ENCODE measurements around the gene DPEP1. TPM values are rescaled to one million over a fixed set of nuclear protein-coding genes. Genes with fewer than 3 reads are reported as not detected.

DPEP1 gene
- total and polyA plus RNA-seq, 4 experiments from 2014 or later: not detected

DNA sequence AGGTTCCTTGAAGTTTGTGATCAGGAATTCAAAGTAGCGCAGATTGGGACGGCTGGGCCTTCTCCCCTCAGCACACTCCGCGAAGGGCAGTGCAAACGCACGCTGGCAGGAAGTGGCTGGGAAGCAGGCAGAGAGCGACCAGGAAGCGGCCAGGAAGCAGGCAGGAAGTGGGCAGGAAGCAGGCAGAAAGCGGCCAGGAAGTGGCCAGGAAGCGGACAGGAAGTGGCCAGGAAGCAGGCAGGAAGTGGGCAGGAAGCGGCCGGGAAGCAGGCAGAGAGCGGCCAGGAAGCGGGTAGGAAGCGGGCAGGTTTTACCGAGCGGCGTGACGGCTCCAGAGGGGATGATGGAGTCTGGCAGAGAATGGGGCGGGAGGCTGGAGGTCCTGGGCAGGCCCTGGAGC is 3.2 kb downstream of the DPEP1 start:
- Histone ChIP-seq H3K9me3 (ENCODE audit: control insufficient read depth in 1 of 2, low read length in 2 of 2) (no peaks in the 10 kb centered on the region), H3K4me1 (ENCODE audit: insufficient read depth, low read length) (peaks cover 7% of the 10 kb centered on the region), H3K27ac (ENCODE audit: low read depth, low read length) (no peak overlapping the region), H3K36me3 (ENCODE audit: insufficient read depth, low read length) (no peaks in the 10 kb centered on the region), H3K4me3 (ENCODE audit: low read length in 2 of 2) (no peak overlapping the region), H3K27me3 (ENCODE audit: insufficient read depth, low read length) (no peaks in the 10 kb centered on the region)
- Mint-ChIP-seq H3K27ac (peak overlapping the region; percentile 29 to 95 (median 83)), H3K36me3 (no peaks in the 10 kb centered on the region), H3K4me1 (peaks cover 11 to 17% (median 13%) of the 10 kb centered on the region in 4 donors), H3K4me3 (peak overlapping the region in 1 of 8 donors; percentile 59), H3K9me3 (peaks cover 0 to 7% (median 2%) of the 10 kb centered on the region in 8 donors), H3K27me3 (peaks cover 0 to under 1% of the 10 kb centered on the region in 2 donors)
- ChIA-PET CTCF (ENCODE audit: partially characterized antibody) (no interaction called here), POLR2A (ENCODE audit: partially characterized antibody) (interaction anchor here (1.4 kb wide), 1 partner anchor 55 kb away, joined by 3 read pairs; no protein-coding TSS in a partner anchor)
- peak in 3 of 5 donors; percentile 31 to 42 (median 34) for DNase-seq
- intact Hi-C loops (cut with micrococcal nuclease): no loop called here

DNA sequence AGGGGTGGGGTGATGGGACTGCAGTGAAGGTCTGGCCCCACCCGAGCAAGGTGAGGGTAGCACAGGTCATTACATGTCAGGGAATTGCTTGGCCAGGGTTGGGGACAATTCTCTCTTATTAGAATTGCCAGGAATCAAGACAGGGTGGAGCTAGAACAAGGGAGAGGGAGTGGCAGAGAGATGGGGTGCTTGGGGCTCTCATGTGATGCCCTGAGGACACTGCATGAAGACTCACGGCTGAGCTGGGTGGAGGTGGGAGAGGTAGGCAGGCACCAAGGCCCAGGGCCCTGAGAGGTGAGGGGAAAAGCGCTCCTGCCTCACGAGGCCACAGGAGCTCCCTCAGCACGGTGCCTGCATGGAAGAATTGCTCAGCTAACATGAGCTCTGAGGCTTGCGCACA is 3.6 kb downstream of the DPEP1 start:
- H3K27ac Mint-ChIP-seq: peak overlapping the region; percentile 29 to 95 (median 83)
- Histone ChIP-seq H3K9me3 (ENCODE audit: control insufficient read depth in 1 of 2, low read length in 2 of 2) (no peaks in the 10 kb centered on the region), H3K4me3 (ENCODE audit: low read length in 2 of 2) (no peak overlapping the region), H3K27me3 (ENCODE audit: insufficient read depth, low read length) (no peaks in the 10 kb centered on the region), H3K4me1 (ENCODE audit: insufficient read depth, low read length) (peaks cover 7% of the 10 kb centered on the region), H3K36me3 (ENCODE audit: insufficient read depth, low read length) (no peaks in the 10 kb centered on the region), H3K27ac (ENCODE audit: low read depth, low read length) (no peak overlapping the region)
- intact Hi-C loops (cut with micrococcal nuclease): no loop called here
- DNase-seq: no peak
- H3K27me3 Mint-ChIP-seq: peaks cover 0 to 2% of the 10 kb centered on the region in 2 donors
- no peaks in the 10 kb centered on the region for H3K36me3 Mint-ChIP-seq
- CTCF ChIA-PET (ENCODE audit: partially characterized antibody): no interaction called here
- H3K4me1 Mint-ChIP-seq: peaks cover 11 to 17% (median 13%) of the 10 kb centered on the region in 4 donors
- peaks cover 0 to 7% (median 2%) of the 10 kb centered on the region in 8 donors for H3K9me3 Mint-ChIP-seq
- H3K4me3 Mint-ChIP-seq: no peak overlapping the region
- POLR2A ChIA-PET (ENCODE audit: partially characterized antibody): no interaction called here

DNA sequence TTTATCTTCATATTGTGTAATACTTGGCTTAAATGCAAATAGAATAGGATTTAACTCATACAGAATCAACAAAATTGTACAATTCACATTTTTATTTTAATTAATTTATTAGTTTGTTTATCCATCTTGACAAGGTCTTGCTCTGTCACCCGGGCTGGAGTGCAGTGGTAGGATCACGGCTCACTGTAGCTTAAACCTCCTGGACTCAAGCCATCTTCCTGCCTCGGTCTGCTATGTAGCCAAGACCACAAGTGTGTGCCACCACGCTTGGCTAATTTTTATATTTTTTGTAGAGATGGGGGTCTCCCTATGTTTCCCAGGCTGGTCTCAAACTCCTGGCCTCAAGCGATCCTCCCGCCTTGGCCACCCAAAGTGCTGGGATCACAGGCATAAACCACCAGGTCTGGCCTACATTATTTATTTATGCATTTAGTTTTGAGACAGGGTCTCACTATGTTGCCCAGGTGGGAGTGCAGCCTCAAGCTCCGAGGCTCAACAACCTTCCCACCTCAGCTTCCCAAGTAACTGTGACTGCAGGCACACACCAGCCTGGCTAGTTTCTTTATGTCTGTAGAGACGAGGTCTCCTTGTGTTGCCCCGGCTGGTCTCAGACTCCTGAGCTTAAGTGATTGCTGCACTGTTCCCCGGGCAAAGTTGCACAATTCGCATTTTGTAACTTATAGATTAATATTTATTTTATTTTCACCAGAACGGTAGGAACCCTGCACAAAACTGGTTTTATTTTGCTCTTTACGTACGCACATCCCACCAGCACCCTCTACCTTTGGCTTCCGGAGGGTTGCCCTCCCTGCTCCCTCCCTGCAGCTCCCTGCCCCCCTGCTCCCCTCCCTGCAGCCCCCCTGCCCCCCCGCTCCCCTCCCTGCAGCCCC is 4.9 kb downstream of the DPEP1 start:
- H3K4me3 ChIP-seq (ENCODE audit: low read length in 2 of 2): no peak overlapping the region
- no peaks in the 10 kb centered on the region for H3K27me3 ChIP-seq (ENCODE audit: insufficient read depth, low read length)
- H3K36me3 ChIP-seq (ENCODE audit: insufficient read depth, low read length): no peaks in the 10 kb centered on the region
- H3K27me3 Mint-ChIP-seq: peaks cover 1 to 2% of the 10 kb centered on the region in 2 donors
- no peak for DNase-seq
- no peak overlapping the region for H3K4me3 Mint-ChIP-seq
- H3K4me1 ChIP-seq (ENCODE audit: insufficient read depth, low read length): peaks cover 7% of the 10 kb centered on the region
- intact Hi-C loops (cut with micrococcal nuclease): no loop called here
- ChIA-PET POLR2A (ENCODE audit: partially characterized antibody) (no interaction called here), CTCF (ENCODE audit: partially characterized antibody) (interaction anchor here (1.2 kb wide), 1 partner anchor 18 kb away, joined by 3 read pairs; no protein-coding TSS in a partner anchor)
- no peaks in the 10 kb centered on the region for H3K36me3 Mint-ChIP-seq
- H3K9me3 Mint-ChIP-seq: peaks cover 0 to 7% (median 2%) of the 10 kb centered on the region in 8 donors
- H3K4me1 Mint-ChIP-seq: peaks cover 7 to 14% (median 9%) of the 10 kb centered on the region in 4 donors
- H3K27ac ChIP-seq (ENCODE audit: low read depth, low read length): no peak overlapping the region
- no peaks in the 10 kb centered on the region for H3K9me3 ChIP-seq (ENCODE audit: control insufficient read depth in 1 of 2, low read length in 2 of 2)
- no peak overlapping the region for H3K27ac Mint-ChIP-seq

DNA sequence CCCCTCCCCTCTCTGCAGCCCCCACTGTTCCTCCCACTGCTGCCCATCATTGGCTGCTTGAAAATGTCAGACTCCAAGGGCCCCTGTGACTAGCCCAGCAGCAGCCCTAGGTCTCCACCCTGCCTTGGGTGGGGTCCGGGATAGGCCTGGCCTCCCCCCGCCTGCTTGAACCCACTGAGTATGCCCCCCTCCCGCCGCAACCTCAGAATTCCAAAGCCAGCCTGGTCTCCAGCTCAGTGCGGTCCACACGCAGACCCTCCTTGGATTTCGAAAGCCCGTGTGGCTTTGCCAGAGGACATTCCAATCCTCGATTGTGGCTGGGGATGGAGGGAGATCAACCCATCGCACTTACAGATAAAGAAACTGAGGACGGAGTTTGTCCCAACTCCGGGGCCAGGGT is 6.4 kb downstream of the DPEP1 start:
- Mint-ChIP-seq H3K27me3 (peaks cover 6 to 8% of the 10 kb centered on the region in 2 donors), H3K9me3 (peaks cover 0 to 7% (median 2%) of the 10 kb centered on the region in 8 donors), H3K4me1 (peaks cover 7 to 14% (median 9%) of the 10 kb centered on the region in 4 donors), H3K36me3 (no peaks in the 10 kb centered on the region), H3K4me3 (no peak overlapping the region), H3K27ac (no peak overlapping the region)
- H3K27me3 ChIP-seq (ENCODE audit: insufficient read depth, low read length): no peaks in the 10 kb centered on the region
- CTCF ChIA-PET (ENCODE audit: partially characterized antibody): no interaction called here
- peaks cover 7% of the 10 kb centered on the region for H3K4me1 ChIP-seq (ENCODE audit: insufficient read depth, low read length)
- H3K9me3 ChIP-seq (ENCODE audit: control insufficient read depth in 1 of 2, low read length in 2 of 2): no peaks in the 10 kb centered on the region
- no peak overlapping the region for H3K4me3 ChIP-seq (ENCODE audit: low read length in 2 of 2)
- H3K27ac ChIP-seq (ENCODE audit: low read depth, low read length): no peak overlapping the region
- no peaks in the 10 kb centered on the region for H3K36me3 ChIP-seq (ENCODE audit: insufficient read depth, low read length)
- POLR2A ChIA-PET (ENCODE audit: partially characterized antibody): no interaction called here
- intact Hi-C loops (cut with micrococcal nuclease): no loop called here
- no peak for DNase-seq

DNA sequence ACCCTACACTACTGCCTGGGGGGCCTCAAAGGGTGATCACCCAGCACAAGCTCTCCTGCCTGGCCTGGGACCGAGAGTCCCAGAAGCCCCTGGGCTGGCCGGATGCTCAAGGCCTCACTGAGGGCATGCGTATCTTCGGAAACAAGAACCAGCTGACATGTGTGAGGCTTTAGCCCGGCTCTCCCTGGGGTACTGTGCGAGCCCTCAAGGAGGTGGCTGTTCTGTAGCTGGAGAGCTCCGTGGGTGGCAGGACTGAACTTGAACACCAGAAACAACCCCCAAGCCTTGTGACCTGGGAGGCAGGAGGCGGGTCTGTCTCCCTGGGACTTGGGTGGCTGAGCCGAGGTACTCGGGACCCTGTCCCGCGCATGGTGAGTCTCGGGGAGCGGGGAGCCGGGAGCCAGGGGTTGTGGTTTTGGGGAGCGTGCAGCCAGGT is 7.0 kb downstream of the DPEP1 start:
- Mint-ChIP-seq H3K9me3 (peaks cover 0 to 7% (median 2%) of the 10 kb centered on the region in 8 donors), H3K27me3 (peaks cover 6 to 10% of the 10 kb centered on the region in 2 donors), H3K36me3 (no peaks in the 10 kb centered on the region), H3K4me3 (no peak overlapping the region), H3K27ac (no peak overlapping the region), H3K4me1 (peaks cover 7 to 14% (median 9%) of the 10 kb centered on the region in 4 donors)
- H3K27me3 ChIP-seq (ENCODE audit: insufficient read depth, low read length): no peaks in the 10 kb centered on the region
- H3K4me1 ChIP-seq (ENCODE audit: insufficient read depth, low read length): peaks cover 7% of the 10 kb centered on the region
- no peak overlapping the region for H3K27ac ChIP-seq (ENCODE audit: low read depth, low read length)
- H3K4me3 ChIP-seq (ENCODE audit: low read length in 2 of 2): no peak overlapping the region
- POLR2A ChIA-PET (ENCODE audit: partially characterized antibody): interaction anchor here (0.8 kb wide), 1 partner anchor 19 kb away, joined by 5 read pairs; no protein-coding TSS in a partner anchor
- DNase-seq: no peak
- intact Hi-C loops (cut with micrococcal nuclease): no loop called here
- H3K36me3 ChIP-seq (ENCODE audit: insufficient read depth, low read length): no peaks in the 10 kb centered on the region
- CTCF ChIA-PET (ENCODE audit: partially characterized antibody): no interaction called here
- H3K9me3 ChIP-seq (ENCODE audit: control insufficient read depth in 1 of 2, low read length in 2 of 2): no peaks in the 10 kb centered on the region

DNA sequence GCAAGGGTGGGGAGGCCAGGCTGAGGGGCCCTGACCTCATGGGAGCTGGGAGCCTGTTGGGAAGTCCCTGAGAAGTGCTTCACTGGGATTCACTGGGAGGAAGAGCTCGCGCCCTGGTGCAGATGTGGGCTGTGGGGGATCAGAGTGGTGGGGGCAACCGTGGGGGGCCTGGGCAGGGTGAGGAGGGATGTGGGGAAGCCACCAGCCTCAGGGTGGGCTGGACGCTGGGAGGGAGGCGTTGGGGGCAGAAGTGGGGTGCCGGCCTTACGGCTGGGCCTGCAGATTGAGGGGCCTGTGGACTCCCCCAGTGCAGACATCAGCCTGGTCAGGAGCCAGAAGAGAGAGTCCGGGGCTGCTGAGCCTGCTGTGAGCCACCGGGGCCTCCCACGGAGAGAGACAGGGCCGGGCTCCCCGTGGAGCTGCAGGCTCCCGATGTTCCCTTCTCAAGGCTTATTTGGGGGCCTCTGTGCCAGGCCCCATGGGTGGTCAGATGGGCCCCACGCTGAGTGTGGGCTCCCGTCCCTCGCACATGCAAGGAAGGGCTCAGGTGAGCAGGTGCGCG is 7.8 kb downstream of the DPEP1 start:
- H3K27ac Mint-ChIP-seq: no peak overlapping the region
- no peak overlapping the region for H3K27ac ChIP-seq (ENCODE audit: low read depth, low read length)
- ChIA-PET CTCF (ENCODE audit: partially characterized antibody) (no interaction called here), POLR2A (ENCODE audit: partially characterized antibody) (no interaction called here)
- H3K36me3 Mint-ChIP-seq: no peaks in the 10 kb centered on the region
- no peak overlapping the region for H3K4me3 ChIP-seq (ENCODE audit: low read length in 2 of 2)
- H3K4me3 Mint-ChIP-seq: no peak overlapping the region
- H3K36me3 ChIP-seq (ENCODE audit: insufficient read depth, low read length): no peaks in the 10 kb centered on the region
- H3K4me1 Mint-ChIP-seq: peaks cover 7 to 11% (median 9%) of the 10 kb centered on the region in 4 donors
- H3K4me1 ChIP-seq (ENCODE audit: insufficient read depth, low read length): peaks cover 7% of the 10 kb centered on the region
- H3K27me3 ChIP-seq (ENCODE audit: insufficient read depth, low read length): no peaks in the 10 kb centered on the region
- H3K9me3 ChIP-seq (ENCODE audit: control insufficient read depth in 1 of 2, low read length in 2 of 2): no peaks in the 10 kb centered on the region
- peaks cover 6 to 11% of the 10 kb centered on the region in 2 donors for H3K27me3 Mint-ChIP-seq
- no peak for DNase-seq
- intact Hi-C loops (cut with micrococcal nuclease): no loop called here
- H3K9me3 Mint-ChIP-seq: peaks cover 0 to 7% (median 1%) of the 10 kb centered on the region in 8 donors

DNA sequence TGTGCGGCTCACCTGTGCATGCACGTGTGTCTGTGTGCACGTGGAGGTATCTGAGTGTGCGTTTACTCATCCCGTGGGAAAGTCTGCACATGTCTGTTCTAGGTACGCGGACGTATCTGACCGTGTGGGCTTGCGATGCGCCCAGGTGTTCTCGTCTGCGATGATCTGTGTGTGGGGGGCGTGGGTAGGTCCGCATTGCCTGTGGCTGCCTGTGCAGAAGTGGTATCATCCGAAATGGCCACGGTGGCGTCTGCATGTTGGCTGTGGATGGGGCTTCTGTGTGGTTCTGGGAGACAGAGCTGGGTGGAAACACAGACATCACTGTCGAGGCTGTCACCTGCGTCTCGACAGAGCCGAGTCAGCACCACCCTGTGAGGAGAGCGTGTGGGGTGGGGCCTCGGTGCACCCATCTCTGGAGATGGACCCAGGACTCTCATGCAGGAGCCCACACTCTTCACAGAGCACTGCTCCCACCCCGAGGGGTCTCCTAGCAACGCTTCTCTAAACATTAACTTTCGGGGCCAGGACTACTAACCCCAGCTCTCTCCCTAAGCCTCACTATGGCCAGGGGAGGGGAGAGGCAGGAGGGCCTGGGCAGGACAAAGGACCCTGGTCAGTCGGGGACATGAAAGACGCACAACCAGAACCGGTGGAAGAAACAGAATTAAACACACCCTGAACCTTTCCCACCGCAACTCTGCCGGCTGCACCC is 8.4 kb downstream of the DPEP1 start:
- POLR2A ChIA-PET (ENCODE audit: partially characterized antibody): no interaction called here
- no peaks in the 10 kb centered on the region for H3K27me3 ChIP-seq (ENCODE audit: insufficient read depth, low read length)
- no peak overlapping the region for H3K27ac Mint-ChIP-seq
- peaks cover 6% of the 10 kb centered on the region for H3K4me1 ChIP-seq (ENCODE audit: insufficient read depth, low read length)
- DNase-seq: no peak
- H3K4me3 Mint-ChIP-seq: no peak overlapping the region
- H3K27ac ChIP-seq (ENCODE audit: low read depth, low read length): no peak overlapping the region
- H3K4me1 Mint-ChIP-seq: peaks cover 4 to 5% (median 4%) of the 10 kb centered on the region in 4 donors
- intact Hi-C loops (cut with micrococcal nuclease): no loop called here
- H3K9me3 ChIP-seq (ENCODE audit: control insufficient read depth in 1 of 2, low read length in 2 of 2): no peaks in the 10 kb centered on the region
- H3K36me3 ChIP-seq (ENCODE audit: insufficient read depth, low read length): no peaks in the 10 kb centered on the region
- peaks cover 0 to 2% (median 0%) of the 10 kb centered on the region in 8 donors for H3K9me3 Mint-ChIP-seq
- CTCF ChIA-PET (ENCODE audit: partially characterized antibody): no interaction called here
- H3K4me3 ChIP-seq (ENCODE audit: low read length in 2 of 2): no peak overlapping the region
- peaks cover 6 to 11% of the 10 kb centered on the region in 2 donors for H3K27me3 Mint-ChIP-seq
- no peaks in the 10 kb centered on the region for H3K36me3 Mint-ChIP-seq
